HG02970 (cell line): Measurements from ENCODE around the gene MVB12B.
"Not testable (repeated sequence)": the region's sequence is repeated elsewhere in the genome, so short reads cannot be mapped to it uniquely, and the experiment has no call there.

Source experiments
- ATAC-seq: cut with Tn5 transposase; IDR thresholded peaks from one replicate; pipeline ENCODE4 v1.9.1; 2021; ENCODE audit warnings: mild to moderate bottlenecking, moderate library complexity, moderate number of reproducible peaks; ENCODE audit not compliant: unreplicated experiment, low FRiP score

The MVB12B gene

GRCh38 chr9:126549246-126550006 is 222.8 kb downstream of the MVB12B start:
- no peak for ATAC-seq

GRCh38 chr9:126550891-126551351 is 224.3 kb downstream of the MVB12B start:
- ATAC-seq = no peak

DNA sequence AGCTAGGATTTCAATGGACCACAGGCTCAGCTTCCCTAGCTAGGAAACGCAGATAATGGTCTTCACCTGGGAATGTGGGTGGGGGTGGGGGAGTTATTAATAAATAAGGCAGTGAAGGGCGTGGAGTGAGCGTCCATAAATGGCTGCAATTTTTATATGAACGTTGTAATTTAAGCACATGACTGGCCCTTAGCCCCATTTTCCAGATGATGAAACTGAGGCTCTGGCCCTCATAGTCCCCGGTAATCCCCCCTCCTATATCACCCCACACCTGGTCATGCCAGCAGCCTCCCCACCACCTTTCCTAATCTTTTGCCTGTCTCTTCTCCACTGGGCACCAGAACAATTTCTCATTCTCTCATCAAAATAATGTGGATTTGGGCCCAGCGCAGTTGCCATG is 225.2 kb downstream of the MVB12B start:
- ATAC-seq = no peak

DNA sequence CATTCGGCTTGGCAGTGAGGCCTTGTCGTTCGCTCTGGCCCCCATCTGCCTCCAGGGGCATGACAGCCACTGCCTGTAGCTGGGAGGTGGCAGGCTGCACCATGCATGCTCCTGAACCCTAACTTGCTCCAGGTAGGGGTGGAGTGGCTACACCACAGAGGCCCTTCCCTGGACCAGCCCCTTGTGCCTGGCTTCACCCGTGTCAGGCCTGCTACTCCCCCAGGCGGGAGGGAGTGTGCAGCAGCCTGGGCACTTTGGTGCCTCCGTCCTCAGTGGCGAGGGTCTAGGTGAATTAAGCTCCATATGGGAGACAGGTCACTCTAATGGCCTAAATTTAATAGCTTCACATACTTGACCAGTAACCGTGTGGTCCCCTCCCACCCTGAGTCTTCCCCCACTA is 227.7 kb downstream of the MVB12B start:
- no peak for ATAC-seq

DNA sequence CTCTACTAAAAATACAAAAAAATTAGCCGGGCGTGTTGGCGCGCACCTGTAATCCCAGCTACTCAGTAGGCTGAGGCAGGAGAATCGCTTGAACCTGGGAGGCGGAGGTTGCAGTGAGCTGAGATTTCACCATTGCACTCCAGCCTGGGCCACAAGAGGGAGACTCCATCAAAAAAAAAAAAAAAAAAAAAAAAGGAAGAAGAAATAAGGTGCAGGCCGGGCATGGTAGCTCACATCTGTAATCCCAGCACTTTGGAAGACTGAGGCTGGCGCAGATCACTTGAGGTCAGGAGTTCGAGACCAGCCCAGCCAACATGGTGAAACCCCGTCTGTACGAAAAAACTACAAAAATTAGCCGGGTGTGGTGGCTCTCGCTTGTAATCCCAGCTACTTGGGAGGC is 228.8 kb downstream of the MVB12B start:
- ATAC-seq = not testable (repeated sequence)
